M059J (cell line): ENCODE results near the gene OR51E2. TPM values are rescaled to one million over a fixed set of nuclear protein-coding genes. Genes with fewer than 3 reads are reported as not detected.

Experiments
- DNase-seq: peaks from one replicate; pipeline ENCODE4 v3.0.0-alpha.2; 2012; ENCODE audit warnings: low read depth
- total RNA-seq: library from RNA; depleted of rRNA; stranded (reverse); fragments of >200 nt; shearing (Covaris generic); gene quantifications from 2 replicates; pipeline ENCODE4 v1.2.3, GENCODE V29; 2014; rRNA removed

OR51E2 gene
- total RNA-seq, 1 experiment from 2014 or later, result not detected

GRCh38 chr11:4664183-4664582 is 33.5 kb downstream of the OR51E2 start:
- no peak for DNase-seq

GRCh38 chr11:4662876-4663275 is 34.8 kb downstream of the OR51E2 start:
- no peak for DNase-seq

GRCh38 chr11:4658629-4659445 is 38.8 kb downstream of the OR51E2 start:
- no peak for DNase-seq

GRCh38 chr11:4654635-4655369 is 42.9 kb downstream of the OR51E2 start:
- no peak for DNase-seq

- DNase-seq, result no peak
These were observed 49.9 kb downstream of the OR51E2 start for GRCh38 chr11:4647766-4648165.

DNA sequence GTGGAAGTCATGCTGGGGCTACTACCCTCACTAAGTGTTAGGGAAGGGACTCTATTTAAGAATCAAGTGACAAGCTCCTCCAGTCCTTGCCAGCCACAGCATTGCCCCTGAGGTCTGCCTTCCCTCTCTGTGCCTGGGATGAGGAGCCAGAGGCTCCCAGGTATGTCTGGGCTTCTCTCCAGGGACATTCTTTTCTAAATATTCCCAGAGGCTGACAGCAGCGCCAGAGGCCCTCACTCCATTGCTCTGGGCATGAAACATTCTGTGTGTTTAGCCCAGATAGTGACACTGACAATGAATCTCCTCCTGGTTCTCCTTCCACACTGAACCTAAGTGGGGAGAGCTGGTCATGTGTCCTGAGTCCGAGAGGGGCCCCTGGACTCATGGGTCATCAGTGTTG is 51.7 kb downstream of the OR51E2 start:
- DNase-seq, result no peak

DNA sequence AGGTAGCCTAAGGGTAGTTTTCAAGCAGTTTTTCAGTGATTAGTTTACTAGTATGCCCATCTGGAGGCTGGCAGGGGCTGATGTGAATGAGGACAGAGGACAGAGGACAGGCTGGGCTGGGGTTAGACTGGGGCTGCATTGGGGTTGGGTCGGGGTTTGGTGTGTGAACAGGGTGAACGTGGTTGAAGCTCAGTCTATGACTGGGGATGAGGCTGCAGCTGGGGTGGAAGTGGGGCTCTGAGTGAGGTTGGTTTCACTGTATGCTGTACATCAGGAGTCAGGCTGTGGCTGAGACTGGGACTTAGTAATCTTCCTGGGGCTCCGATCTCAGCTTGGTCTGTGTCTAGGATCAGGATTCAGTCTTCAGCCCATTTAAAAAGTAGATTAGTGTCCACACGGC is 53.4 kb downstream of the OR51E2 start:
- DNase-seq, result no peak

DNA sequence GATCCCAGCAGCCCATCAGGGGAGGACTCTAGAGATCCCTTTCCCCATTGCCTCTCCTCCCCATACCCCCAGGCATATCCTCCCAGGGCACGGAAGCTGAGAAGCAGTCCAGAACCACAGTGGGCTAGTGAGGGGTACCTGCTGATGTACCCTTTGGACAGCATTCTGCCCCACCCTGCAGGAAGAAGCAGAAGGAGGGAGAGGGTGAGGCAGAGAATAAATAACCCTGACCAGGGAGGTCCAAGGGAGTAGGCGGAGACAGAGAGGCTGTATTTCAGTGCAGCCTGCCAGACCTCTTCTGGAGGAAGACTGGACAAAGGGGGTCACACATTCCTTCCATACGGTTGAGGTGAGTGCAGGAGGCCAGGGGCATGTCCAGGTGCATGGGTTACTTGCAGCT is 54.0 kb downstream of the OR51E2 start, which contains the start of gene OR51E1:
Gene OR51E1 (plus strand): TSS at position 301 of the 400 bp plus-strand sequence. CDS start 8,545 bp downstream, outside the sequence.
- no peak for DNase-seq

DNA sequence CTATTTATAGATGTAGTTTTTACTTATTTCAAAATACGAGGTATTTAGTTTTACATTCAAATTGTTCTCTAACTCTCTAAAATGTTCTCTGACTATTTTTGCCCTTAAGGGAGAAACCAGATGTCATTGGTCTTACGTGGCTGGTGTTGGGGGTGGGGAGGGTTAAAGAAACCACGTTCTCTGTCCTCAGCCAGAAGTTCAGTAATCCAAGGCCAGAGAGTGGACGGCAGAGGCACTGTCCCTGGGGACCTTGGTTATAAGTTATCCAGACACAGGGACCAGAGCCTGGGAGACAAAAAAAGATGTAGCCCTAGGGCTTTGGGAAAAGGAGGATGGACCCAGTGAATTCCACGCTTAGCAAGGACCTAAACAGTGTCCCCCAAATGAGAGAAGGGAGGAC is 54.6 kb downstream of the OR51E2 start:
- no peak for DNase-seq

DNA sequence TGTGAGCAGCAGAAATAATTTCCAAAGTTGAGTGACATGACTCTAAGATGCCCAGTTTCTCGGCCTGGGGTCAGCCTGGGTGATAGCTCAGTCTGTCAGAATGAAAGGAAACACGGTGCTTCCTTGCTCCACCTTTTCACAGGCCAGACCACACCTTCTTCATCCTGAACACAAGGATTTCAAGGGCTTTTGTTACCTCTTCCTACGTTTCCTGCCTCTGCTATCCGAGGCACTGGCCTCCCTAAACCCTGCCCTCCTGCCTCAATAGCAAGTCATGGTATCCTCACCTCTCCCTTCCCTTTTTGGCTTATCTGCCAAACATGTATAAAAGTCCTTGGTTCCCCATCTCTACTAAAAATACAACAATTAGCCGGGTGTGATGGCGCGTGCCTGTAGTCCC is 55.6 kb downstream of the OR51E2 start:
- DNase-seq, result no peak

GRCh38 chr11:4641501-4641900 is 56.2 kb downstream of the OR51E2 start:
- DNase-seq, result no peak

- DNase-seq, result no peak
These were observed 57.7 kb downstream of the OR51E2 start for GRCh38 chr11:4639931-4640330.

- DNase-seq, result no peak
These were observed 60.0 kb downstream of the OR51E2 start for GRCh38 chr11:4637662-4638047.

- peak; percentile 59 for DNase-seq
These were observed 60.5 kb downstream of the OR51E2 start, which contains the start of gene OR51D1 for GRCh38 chr11:4636962-4637661. Gene OR51D1, plus strand, starts transcription at chr11:4637477. Its CDS starts 2,314 bp downstream, at chr11:4639791.

GRCh38 chr11:4636136-4636535 is 61.5 kb downstream of the OR51E2 start:
- DNase-seq, result no peak

Other genes with a start within 250 kb of the OR51E2 start
- gene OR52K2, start 248.6 kb downstream of the OR51E2 start, total RNA-seq, result not detected in 2 replicates
- gene OR52K1, start 215.2 kb downstream of the OR51E2 start, total RNA-seq, result not detected in 2 replicates
- gene OR52M1, start 152.7 kb downstream of the OR51E2 start, total RNA-seq, result not detected in 2 replicates
- gene OR52I2, start 116.1 kb downstream of the OR51E2 start, total RNA-seq, result not detected in 2 replicates
- gene OR52I1, start 103.8 kb downstream of the OR51E2 start, total RNA-seq, result not detected in 2 replicates
- 15.3 and 16.3 TPM in 2 replicates for gene TRIM68, start 89.6 kb downstream of the OR51E2 start, total RNA-seq
- gene OR51D1, start 60.4 kb downstream of the OR51E2 start, total RNA-seq, result not detected in 2 replicates
- not detected in 2 replicates for gene OR51E1, start 53.9 kb downstream of the OR51E2 start, total RNA-seq
- not detected in 2 replicates for gene MMP26, start 6.9 kb upstream of the OR51E2 start, total RNA-seq
- not detected in 2 replicates for gene OR51F1, start 72.1 kb upstream of the OR51E2 start, total RNA-seq
- not detected in 2 replicates for gene OR52R1, start 106.5 kb upstream of the OR51E2 start, total RNA-seq
- not detected in 2 replicates for gene OR51F2, start 123.5 kb upstream of the OR51E2 start, total RNA-seq
- gene OR51S1, start 151.4 kb upstream of the OR51E2 start, total RNA-seq, result not detected in 2 replicates
- not detected in 2 replicates for gene OR51T1, start 184.0 kb upstream of the OR51E2 start, total RNA-seq
- gene OR51A7, start 205.9 kb upstream of the OR51E2 start, total RNA-seq, result not detected in 2 replicates
- gene OR51G2, start 221.5 kb upstream of the OR51E2 start, total RNA-seq, result not detected in 2 replicates
- gene OR51G1, start 226.5 kb upstream of the OR51E2 start, total RNA-seq, result not detected in 2 replicates
- not detected in 2 replicates for gene OR51A4, start 249.8 kb upstream of the OR51E2 start, total RNA-seq